Parathyroid adenoma (tissue), 2 donors: ENCODE measurements around the gene NID2.

Experiments used
- H2AFZ ChIP-seq: fragments of 300-600 bp; sonication (generic); one replicate; pipeline ENCODE4 v1.7.0; 2017; ENCODE audit warnings: antibody characterized with exemption, mild to moderate bottlenecking
- H3K27ac ChIP-seq: fragments of 300-600 bp; sonication (generic); one replicate; pipeline ENCODE4 v1.7.0; 2017
- H3K27me3 ChIP-seq: fragments of 300-600 bp; sonication (generic); one replicate; pipeline ENCODE4 v1.7.0; 2017; ENCODE audit warnings: low read length; ENCODE audit not compliant: control insufficient read depth, insufficient read depth
- H3K36me3 ChIP-seq: fragments of 300-600 bp; sonication (generic); one replicate; pipeline ENCODE4 v1.7.0; 2017; ENCODE audit warnings: low read length; ENCODE audit not compliant: control insufficient read depth, insufficient read depth
- H3K4me1 ChIP-seq: fragments of 300-600 bp; sonication (generic); one replicate; pipeline ENCODE4 v1.7.0; 2017; ENCODE audit warnings: control low read depth
- H3K4me2 ChIP-seq: fragments of 300-600 bp; sonication (generic); one replicate; pipeline ENCODE4 v1.7.0; 2017; ENCODE audit warnings: low read length
- H3K4me3 ChIP-seq: fragments of 300-600 bp; sonication (generic); one replicate; pipeline ENCODE4 v1.7.0; 2017; ENCODE audit warnings: low read depth, low read length
- H3K79me2 ChIP-seq: fragments of 300-600 bp; sonication (generic); one replicate; pipeline ENCODE4 v1.7.0; 2017; ENCODE audit warnings: control low read depth
- H3K9ac ChIP-seq: fragments of 300-600 bp; sonication (generic); one replicate; pipeline ENCODE4 v1.7.0; 2017; ENCODE audit warnings: mild to moderate bottlenecking
- H3K9me3 ChIP-seq: fragments of 300-600 bp; sonication (generic); one replicate; pipeline ENCODE4 v1.7.0; 2017; ENCODE audit warnings: low read length; ENCODE audit not compliant: control insufficient read depth
- TF ChIP-seq, protein P1 (sequence below): fragments of 300-600 bp; sonication (generic); IDR thresholded peaks from one replicate; pipeline ENCODE4 v1.7.0; 2017; ENCODE audit warnings: antibody characterized with exemption, mild to moderate bottlenecking
- donor health status: primary hyperparathyroidism.

NID2 gene

DNA sequence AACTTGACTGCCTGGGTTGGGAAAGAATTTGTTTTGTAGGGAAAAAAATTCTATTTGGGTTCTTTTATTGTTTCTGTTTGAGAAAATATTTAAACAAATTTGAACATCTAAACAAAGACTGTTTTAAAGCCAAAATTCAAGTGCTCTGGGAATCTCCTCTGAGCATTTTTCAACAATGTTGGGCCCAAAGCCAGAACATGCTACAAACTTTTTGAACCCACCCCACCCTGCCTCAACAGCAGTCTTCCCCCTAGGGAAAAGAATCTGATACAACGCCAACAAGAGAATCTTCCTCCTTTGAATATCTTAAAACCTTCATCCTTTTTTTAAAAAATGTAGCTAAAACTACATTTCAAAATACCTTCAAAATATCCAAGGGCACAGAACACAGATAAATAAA lies 20.4 kb upstream of the NID2 start:
- H3K27ac ChIP-seq: no peak overlapping the region
- no peak overlapping the region for H3K9ac ChIP-seq
- H3K4me1 ChIP-seq: no peaks in the 10 kb centered on the region
- TF ChIP-seq, protein P1, sequence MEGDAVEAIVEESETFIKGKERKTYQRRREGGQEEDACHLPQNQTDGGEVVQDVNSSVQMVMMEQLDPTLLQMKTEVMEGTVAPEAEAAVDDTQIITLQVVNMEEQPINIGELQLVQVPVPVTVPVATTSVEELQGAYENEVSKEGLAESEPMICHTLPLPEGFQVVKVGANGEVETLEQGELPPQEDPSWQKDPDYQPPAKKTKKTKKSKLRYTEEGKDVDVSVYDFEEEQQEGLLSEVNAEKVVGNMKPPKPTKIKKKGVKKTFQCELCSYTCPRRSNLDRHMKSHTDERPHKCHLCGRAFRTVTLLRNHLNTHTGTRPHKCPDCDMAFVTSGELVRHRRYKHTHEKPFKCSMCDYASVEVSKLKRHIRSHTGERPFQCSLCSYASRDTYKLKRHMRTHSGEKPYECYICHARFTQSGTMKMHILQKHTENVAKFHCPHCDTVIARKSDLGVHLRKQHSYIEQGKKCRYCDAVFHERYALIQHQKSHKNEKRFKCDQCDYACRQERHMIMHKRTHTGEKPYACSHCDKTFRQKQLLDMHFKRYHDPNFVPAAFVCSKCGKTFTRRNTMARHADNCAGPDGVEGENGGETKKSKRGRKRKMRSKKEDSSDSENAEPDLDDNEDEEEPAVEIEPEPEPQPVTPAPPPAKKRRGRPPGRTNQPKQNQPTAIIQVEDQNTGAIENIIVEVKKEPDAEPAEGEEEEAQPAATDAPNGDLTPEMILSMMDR: no peak
- peaks cover 4% of the 10 kb centered on the region for H3K9me3 ChIP-seq
- H3K4me3 ChIP-seq: no peak overlapping the region
- no peaks in the 10 kb centered on the region for H3K36me3 ChIP-seq
- no peak overlapping the region for H3K4me2 ChIP-seq
- H3K79me2 ChIP-seq: no peaks in the 10 kb centered on the region
- H2AFZ ChIP-seq: no peak overlapping the region
- H3K27me3 ChIP-seq: no peaks in the 10 kb centered on the region

DNA sequence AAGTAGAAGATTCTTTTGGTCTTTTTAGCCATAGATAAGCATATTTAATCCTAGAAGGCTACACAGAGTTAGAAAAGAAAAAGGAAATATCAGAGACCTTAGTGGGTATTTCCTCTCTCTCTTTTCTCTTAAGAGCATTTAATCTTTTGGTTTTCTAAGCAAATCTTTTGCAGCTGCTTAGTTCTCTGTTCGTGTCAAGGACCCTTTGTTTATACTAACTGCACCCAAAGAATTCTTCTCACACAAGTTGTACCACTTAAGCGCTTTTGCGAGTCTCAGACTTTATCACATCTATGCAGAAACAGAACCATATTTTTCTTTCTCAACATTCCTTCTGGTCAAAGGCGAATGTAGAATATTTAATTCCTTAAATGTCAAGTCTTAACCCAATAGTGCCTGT lies 17.9 kb upstream of the NID2 start:
- Histone ChIP-seq H3K27me3 (no peaks in the 10 kb centered on the region), H3K79me2 (no peaks in the 10 kb centered on the region), H3K4me2 (no peak overlapping the region), H3K4me3 (no peak overlapping the region), H2AFZ (no peak overlapping the region), H3K27ac (no peak overlapping the region), H3K9me3 (peaks cover 4% of the 10 kb centered on the region), H3K36me3 (no peaks in the 10 kb centered on the region), H3K9ac (no peak overlapping the region), H3K4me1 (peaks cover 3% of the 10 kb centered on the region)
- TF ChIP-seq, protein P1: no peak

DNA sequence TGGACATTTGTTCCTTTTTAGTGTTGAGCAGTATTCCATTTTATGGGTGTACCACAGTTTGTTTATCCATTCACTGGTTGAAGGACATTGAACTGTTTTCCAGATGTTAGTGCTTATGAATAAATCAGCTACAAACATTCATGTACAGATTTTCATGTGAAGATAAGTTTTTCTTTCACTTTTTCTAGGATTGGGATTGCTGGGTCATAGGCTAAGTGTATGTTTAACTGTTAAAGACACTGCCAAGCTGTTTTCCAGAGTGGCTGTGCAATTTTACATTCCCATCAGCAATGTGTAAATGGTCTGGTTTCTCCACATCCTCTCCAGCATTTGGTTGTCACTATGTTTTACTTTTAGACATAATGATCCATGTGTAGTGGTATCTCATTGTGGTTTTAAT lies 14.0 kb upstream of the NID2 start:
- no peaks in the 10 kb centered on the region for H3K36me3 ChIP-seq
- H3K27ac ChIP-seq: no peak overlapping the region
- no peaks in the 10 kb centered on the region for H3K27me3 ChIP-seq
- H3K9ac ChIP-seq: no peak overlapping the region
- no peaks in the 10 kb centered on the region for H3K79me2 ChIP-seq
- H3K4me3 ChIP-seq: no peak overlapping the region
- H3K9me3 ChIP-seq: peaks cover 4% of the 10 kb centered on the region
- no peak overlapping the region for H2AFZ ChIP-seq
- H3K4me1 ChIP-seq: peaks cover 34% of the 10 kb centered on the region
- TF ChIP-seq, protein P1: no peak
- H3K4me2 ChIP-seq: no peak overlapping the region

DNA sequence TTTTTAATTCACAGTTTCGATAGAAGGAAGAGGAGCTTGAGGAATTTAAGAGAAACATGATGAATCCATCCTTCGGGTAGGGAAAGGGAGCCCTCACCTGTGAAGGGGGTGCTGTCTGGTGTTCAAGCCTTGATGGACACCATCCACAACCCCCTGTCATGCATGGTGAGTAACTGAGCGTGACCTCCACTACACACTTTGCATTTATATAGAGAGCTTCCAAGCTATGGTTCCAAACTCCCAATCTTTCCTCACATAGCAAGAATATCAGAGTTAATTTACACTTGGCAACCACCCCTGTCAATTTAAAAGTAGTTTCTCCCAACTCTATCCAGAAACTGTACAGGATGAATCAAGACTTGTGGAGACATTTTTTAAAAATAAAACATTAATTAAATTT lies 13.1 kb upstream of the NID2 start:
- Histone ChIP-seq H3K27me3 (no peaks in the 10 kb centered on the region), H3K4me2 (peak overlapping the region; percentile 14), H3K79me2 (no peaks in the 10 kb centered on the region), H3K9ac (no peak overlapping the region), H3K27ac (peak overlapping the region; percentile 70), H3K9me3 (peaks cover 4% of the 10 kb centered on the region), H3K4me3 (no peak overlapping the region), H2AFZ (peak overlapping the region; percentile 60), H3K4me1 (peaks cover 42% of the 10 kb centered on the region), H3K36me3 (no peaks in the 10 kb centered on the region)
- TF ChIP-seq, protein P1: no peak
